ENCODE results near the gene DCAF7. TPM values are rescaled to one million over a fixed set of nuclear protein-coding genes. Genes with fewer than 3 reads are reported as not detected.

The DCAF7 gene
- total RNA-seq, 1 experiment from 2014 or later: 91.5 TPM

DNA sequence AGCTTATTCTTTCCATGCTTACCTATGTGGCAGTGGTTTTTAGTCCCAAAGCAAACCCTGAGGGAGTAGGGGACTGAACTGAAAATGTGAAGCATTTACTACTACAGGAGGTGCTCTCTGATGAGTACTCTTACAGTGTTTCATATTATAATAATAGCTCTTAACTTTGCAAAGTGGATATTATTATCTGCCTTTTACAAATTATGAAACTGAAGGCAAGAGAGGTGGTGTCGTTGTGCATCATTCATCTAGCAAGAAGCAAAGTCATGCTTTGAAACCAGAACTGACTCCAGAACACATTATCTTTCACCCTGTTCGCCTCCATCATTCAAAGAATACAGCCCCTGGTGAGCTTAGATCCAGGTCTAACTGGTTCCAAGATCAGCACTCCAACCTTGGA is 35.3 kb upstream of the DCAF7 start:
- Mint-ChIP-seq H3K4me1 (peaks cover under 1% of the 10 kb centered on the region; the same call in 1 of the 2 replicates), H3K36me3 (no peaks in the 10 kb centered on the region), H3K9me3 (no peaks in the 10 kb centered on the region), H3K27ac (no peak overlapping the region), H3K27me3 (ENCODE audit: low read depth) (no peaks in the 10 kb centered on the region), H3K4me3 (no peak overlapping the region)
- no peak for TF ChIP-seq JUN (CRISPR knock-in tag; IDR thresholded peaks at IDR 0.05)
- TF ChIP-seq ZNF232 (CRISPR knock-in tag; IDR thresholded peaks at IDR 0.05): no peak
- no peak for TF ChIP-seq ZBTB21 (CRISPR knock-in tag; IDR thresholded peaks at IDR 0.05; ENCODE audit: borderline replicate concordance)
- no peak for TF ChIP-seq NFATC4 (CRISPR knock-in tag; IDR thresholded peaks at IDR 0.05)
- no peak for TF ChIP-seq NR1H2 (CRISPR knock-in tag; IDR thresholded peaks at IDR 0.05)
- no peak for TF ChIP-seq NFE2L1 (CRISPR knock-in tag; IDR thresholded peaks at IDR 0.05)
- TF ChIP-seq FOXK1 (CRISPR knock-in tag; IDR thresholded peaks at IDR 0.05): no peak
- TF ChIP-seq NR2C2 (CRISPR knock-in tag; IDR thresholded peaks at IDR 0.05): no peak
- TF ChIP-seq OVOL2 (CRISPR knock-in tag; IDR thresholded peaks at IDR 0.05; ENCODE audit: borderline replicate concordance): no peak
- TF ChIP-seq ZNF219 (CRISPR knock-in tag; IDR thresholded peaks at IDR 0.05; ENCODE audit: borderline replicate concordance): no peak
- TF ChIP-seq GRHL2 (CRISPR knock-in tag; IDR thresholded peaks at IDR 0.05; ENCODE audit: insufficient replicate concordance, severe bottlenecking): no peak
- TF ChIP-seq, protein P1, sequence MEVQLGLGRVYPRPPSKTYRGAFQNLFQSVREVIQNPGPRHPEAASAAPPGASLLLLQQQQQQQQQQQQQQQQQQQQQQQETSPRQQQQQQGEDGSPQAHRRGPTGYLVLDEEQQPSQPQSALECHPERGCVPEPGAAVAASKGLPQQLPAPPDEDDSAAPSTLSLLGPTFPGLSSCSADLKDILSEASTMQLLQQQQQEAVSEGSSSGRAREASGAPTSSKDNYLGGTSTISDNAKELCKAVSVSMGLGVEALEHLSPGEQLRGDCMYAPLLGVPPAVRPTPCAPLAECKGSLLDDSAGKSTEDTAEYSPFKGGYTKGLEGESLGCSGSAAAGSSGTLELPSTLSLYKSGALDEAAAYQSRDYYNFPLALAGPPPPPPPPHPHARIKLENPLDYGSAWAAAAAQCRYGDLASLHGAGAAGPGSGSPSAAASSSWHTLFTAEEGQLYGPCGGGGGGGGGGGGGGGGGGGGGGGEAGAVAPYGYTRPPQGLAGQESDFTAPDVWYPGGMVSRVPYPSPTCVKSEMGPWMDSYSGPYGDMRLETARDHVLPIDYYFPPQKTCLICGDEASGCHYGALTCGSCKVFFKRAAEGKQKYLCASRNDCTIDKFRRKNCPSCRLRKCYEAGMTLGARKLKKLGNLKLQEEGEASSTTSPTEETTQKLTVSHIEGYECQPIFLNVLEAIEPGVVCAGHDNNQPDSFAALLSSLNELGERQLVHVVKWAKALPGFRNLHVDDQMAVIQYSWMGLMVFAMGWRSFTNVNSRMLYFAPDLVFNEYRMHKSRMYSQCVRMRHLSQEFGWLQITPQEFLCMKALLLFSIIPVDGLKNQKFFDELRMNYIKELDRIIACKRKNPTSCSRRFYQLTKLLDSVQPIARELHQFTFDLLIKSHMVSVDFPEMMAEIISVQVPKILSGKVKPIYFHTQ (CRISPR knock-in tag; IDR thresholded peaks at IDR 0.05): no peak
- TF ChIP-seq, protein P2, sequence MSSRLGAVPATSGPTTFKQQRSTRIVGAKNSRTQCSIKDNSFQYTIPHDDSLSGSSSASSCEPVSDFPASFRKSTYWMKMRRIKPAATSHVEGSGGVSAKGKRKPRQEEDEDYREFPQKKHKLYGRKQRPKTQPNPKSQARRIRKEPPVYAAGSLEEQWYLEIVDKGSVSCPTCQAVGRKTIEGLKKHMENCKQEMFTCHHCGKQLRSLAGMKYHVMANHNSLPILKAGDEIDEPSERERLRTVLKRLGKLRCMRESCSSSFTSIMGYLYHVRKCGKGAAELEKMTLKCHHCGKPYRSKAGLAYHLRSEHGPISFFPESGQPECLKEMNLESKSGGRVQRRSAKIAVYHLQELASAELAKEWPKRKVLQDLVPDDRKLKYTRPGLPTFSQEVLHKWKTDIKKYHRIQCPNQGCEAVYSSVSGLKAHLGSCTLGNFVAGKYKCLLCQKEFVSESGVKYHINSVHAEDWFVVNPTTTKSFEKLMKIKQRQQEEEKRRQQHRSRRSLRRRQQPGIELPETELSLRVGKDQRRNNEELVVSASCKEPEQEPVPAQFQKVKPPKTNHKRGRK (CRISPR knock-in tag; IDR thresholded peaks at IDR 0.05; ENCODE audit: borderline replicate concordance): no peak
- no peak for TF ChIP-seq NFYB (CRISPR knock-in tag; conservative IDR thresholded peaks at IDR 0.05; ENCODE audit: low read depth)
- no peak for TF ChIP-seq ELF4 (CRISPR knock-in tag; IDR thresholded peaks at IDR 0.05; ENCODE audit: low read depth)
- no peak for TF ChIP-seq TP53 (CRISPR knock-in tag; IDR thresholded peaks at IDR 0.05)
- TF ChIP-seq FOXJ3 (CRISPR knock-in tag; IDR thresholded peaks at IDR 0.05; ENCODE audit: borderline replicate concordance): no peak
- TF ChIP-seq, protein P3, sequence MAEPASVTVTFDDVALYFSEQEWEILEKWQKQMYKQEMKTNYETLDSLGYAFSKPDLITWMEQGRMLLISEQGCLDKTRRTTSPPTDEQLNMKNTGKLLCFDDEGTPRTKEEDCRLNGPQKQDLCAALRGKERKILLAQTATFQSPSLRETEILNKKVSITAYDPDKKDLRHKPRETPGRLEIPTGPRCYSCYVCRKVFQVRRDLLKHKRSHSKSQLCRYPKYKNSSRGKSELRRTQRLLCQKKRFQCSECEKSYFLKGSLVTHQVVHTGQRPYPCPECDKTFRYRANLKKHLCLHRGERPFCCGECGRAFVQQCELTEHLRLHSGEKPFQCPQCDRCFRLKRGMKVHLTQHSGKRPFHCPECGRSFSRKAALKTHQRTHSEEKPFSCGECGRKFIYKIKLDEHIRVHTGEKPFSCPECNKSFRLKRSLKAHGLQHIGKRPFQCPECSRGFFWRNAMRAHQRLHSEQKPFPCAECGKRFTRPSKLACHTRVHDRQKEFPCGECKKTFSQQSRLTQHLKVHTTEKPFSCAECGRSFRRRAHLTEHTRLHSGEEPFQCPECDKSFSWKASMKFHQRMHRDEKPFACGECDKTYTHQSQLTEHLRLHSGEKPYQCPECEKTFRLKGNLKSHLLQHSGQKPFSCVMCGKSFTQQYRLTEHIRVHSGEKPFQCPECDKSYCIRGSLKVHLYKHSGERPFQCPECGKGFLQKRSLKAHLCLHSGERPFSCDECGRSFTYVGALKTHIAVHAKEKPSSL (CRISPR knock-in tag; conservative IDR thresholded peaks at IDR 0.05): no peak
- no peak for TF ChIP-seq SMAD3 (CRISPR knock-in tag; IDR thresholded peaks at IDR 0.05; ENCODE audit: borderline replicate concordance)
- no peak for ATAC-seq
- ChIA-PET POLR2A (no interaction called here), CTCF (no interaction called here)
- DNase-seq (ENCODE audit: low spot score): no peak

DNA sequence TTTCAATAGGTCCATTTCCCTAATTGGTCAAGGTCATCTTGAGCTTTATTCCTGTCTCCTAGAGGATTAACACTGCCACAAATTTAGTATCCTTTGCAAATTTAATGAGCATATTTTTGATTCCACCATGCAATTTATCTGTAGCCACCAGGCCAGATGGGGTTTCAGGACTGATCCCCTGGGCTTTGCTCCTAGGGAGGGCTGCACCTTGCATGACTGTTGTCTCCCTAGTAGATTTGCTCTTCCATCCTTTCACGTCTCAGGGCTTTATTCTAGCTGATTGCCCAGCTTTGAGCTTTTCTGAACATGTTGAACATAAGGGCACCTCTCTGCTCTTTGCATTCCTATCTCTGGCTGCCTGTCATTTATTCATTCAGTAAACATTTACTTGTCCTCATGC is 34.9 kb upstream of the DCAF7 start:
- POLR2A ChIA-PET: no interaction called here
- no peak overlapping the region for H3K27ac Mint-ChIP-seq
- TF ChIP-seq, protein P4, sequence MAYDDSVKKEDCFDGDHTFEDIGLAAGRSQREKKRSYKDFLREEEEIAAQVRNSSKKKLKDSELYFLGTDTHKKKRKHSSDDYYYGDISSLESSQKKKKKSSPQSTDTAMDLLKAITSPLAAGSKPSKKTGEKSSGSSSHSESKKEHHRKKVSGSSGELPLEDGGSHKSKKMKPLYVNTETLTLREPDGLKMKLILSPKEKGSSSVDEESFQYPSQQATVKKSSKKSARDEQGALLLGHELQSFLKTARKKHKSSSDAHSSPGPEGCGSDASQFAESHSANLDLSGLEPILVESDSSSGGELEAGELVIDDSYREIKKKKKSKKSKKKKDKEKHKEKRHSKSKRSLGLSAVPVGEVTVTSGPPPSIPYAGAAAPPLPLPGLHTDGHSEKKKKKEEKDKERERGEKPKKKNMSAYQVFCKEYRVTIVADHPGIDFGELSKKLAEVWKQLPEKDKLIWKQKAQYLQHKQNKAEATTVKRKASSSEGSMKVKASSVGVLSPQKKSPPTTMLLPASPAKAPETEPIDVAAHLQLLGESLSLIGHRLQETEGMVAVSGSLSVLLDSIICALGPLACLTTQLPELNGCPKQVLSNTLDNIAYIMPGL (CRISPR knock-in tag; IDR thresholded peaks at IDR 0.05): no peak
- TF ChIP-seq, protein P5, sequence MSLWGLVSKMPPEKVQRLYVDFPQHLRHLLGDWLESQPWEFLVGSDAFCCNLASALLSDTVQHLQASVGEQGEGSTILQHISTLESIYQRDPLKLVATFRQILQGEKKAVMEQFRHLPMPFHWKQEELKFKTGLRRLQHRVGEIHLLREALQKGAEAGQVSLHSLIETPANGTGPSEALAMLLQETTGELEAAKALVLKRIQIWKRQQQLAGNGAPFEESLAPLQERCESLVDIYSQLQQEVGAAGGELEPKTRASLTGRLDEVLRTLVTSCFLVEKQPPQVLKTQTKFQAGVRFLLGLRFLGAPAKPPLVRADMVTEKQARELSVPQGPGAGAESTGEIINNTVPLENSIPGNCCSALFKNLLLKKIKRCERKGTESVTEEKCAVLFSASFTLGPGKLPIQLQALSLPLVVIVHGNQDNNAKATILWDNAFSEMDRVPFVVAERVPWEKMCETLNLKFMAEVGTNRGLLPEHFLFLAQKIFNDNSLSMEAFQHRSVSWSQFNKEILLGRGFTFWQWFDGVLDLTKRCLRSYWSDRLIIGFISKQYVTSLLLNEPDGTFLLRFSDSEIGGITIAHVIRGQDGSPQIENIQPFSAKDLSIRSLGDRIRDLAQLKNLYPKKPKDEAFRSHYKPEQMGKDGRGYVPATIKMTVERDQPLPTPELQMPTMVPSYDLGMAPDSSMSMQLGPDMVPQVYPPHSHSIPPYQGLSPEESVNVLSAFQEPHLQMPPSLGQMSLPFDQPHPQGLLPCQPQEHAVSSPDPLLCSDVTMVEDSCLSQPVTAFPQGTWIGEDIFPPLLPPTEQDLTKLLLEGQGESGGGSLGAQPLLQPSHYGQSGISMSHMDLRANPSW (CRISPR knock-in tag; conservative IDR thresholded peaks at IDR 0.05; ENCODE audit: low read depth): no peak
- TF ChIP-seq EMX1 (CRISPR knock-in tag; IDR thresholded peaks at IDR 0.05): no peak
- no peak for TF ChIP-seq ETV6 (CRISPR knock-in tag; IDR thresholded peaks at IDR 0.05)
- no peak for TF ChIP-seq RELA (CRISPR knock-in tag; IDR thresholded peaks at IDR 0.05; ENCODE audit: borderline replicate concordance)

More for the DNA sequence above, 34.9 kb upstream of the DCAF7 start:
- CTCF ChIA-PET: no interaction called here
- Mint-ChIP-seq H3K9me3 (no peaks in the 10 kb centered on the region), H3K27me3 (ENCODE audit: low read depth) (no peaks in the 10 kb centered on the region), H3K36me3 (no peaks in the 10 kb centered on the region), H3K4me1 (peaks cover 5% of the 10 kb centered on the region), H3K4me3 (no peak overlapping the region)
- DNase-seq (ENCODE audit: low spot score) (no peak), ATAC-seq (no peak)

All from WTC11 (cell line).